Panc1 (cell line): ENCODE results near the gene SEMA4D. TPM values are rescaled to one million over a fixed set of nuclear protein-coding genes. Genes with fewer than 3 reads are reported as not detected.

Source experiments
- ATAC-seq: fragments of 200-7000 bp; cut with Tn5 transposase; 2 replicates; pipeline ENCODE4 v1.9.1; 2020; ENCODE audit warnings: mild to moderate bottlenecking, moderate library complexity
- BruUV-seq: library from RNA; stranded (reverse); fragments of 400-500 nt; replicated peaks from 2 replicates; lab custom pipeline; 2021; lab: Mats Ljungman, UMichigan
- CTCF ChIA-PET: fragments of 300-600 bp; sonication (Branson Sonifier 250); formaldehyde crosslinking; loops from one replicate; lab custom pipeline; 2022; ENCODE audit warnings: antibody characterized with exemption; lab: Charles Lee
- POLR2A ChIA-PET: fragments of 300-600 bp; sonication (Branson Sonifier 250); formaldehyde crosslinking; loops from one replicate; lab custom pipeline; 2022; ENCODE audit warnings: antibody characterized with exemption; lab: Charles Lee
- DNase-seq: peaks from one replicate; pipeline ENCODE4 v3.0.0-alpha.2; 2010; ENCODE audit warnings: low read depth, low spot score
- H3K27ac ChIP-seq: 2 replicates; pipeline ENCODE4 v1.5.1; 2011; ENCODE audit warnings: mild to moderate bottlenecking, low read length, inconsistent platforms
- H3K27me3 ChIP-seq: fragments of 200-500 bp; sonication (Bioruptor generic); 2 replicates; pipeline ENCODE4 v1.6.0; 2014; ENCODE audit warnings: low read length, inconsistent platforms; ENCODE audit not compliant: control insufficient read depth, insufficient read depth
- H3K36me3 ChIP-seq: fragments of 200-500 bp; sonication (Bioruptor generic); 2 replicates; pipeline ENCODE4 v1.5.1; 2014; ENCODE audit warnings: inconsistent platforms, mild to moderate bottlenecking, low read length, moderate library complexity; ENCODE audit not compliant: control insufficient read depth, insufficient read depth
- H3K4me1 ChIP-seq: 2 replicates; pipeline ENCODE4 v1.5.1; 2011; ENCODE audit warnings: inconsistent platforms, mild to moderate bottlenecking, low read length, moderate library complexity; ENCODE audit not compliant: control insufficient read depth, insufficient read depth
- H3K4me3 ChIP-seq, 2 experiments: 2 replicates each; pipeline ENCODE4 v1.5.1; 2011 to 2012; ENCODE audit warnings: low read depth in 2 of 2, low read length in 2 of 2, mild to moderate bottlenecking in 2 of 2, inconsistent platforms in 1 of 2, moderate library complexity in 1 of 2
- H3K9me3 ChIP-seq: fragments of 200-500 bp; sonication (Bioruptor generic); 2 replicates; pipeline ENCODE4 v1.5.1; 2014; ENCODE audit warnings: low read depth, mild to moderate bottlenecking, inconsistent platforms, low read length, moderate library complexity; ENCODE audit not compliant: control insufficient read depth, insufficient read depth
- POLR2AphosphoS5 ChIP-seq: IDR thresholded peaks from 2 replicates; pipeline ENCODE4 v1.6.1; 2012; ENCODE audit warnings: mild to moderate bottlenecking, low read depth, low read length, moderate library complexity
- REST ChIP-seq, 2 experiments: IDR thresholded peaks; 2 replicates each; pipeline ENCODE4 v1.6.1; 2011 to 2012; ENCODE audit warnings: low read depth in 2 of 2, control low read depth in 1 of 2, low read length in 1 of 2, mild to moderate bottlenecking in 1 of 2, moderate library complexity in 1 of 2; ENCODE audit not compliant: insufficient read depth in 1 of 2
- SIN3A ChIP-seq: IDR thresholded peaks from 2 replicates; pipeline ENCODE4 v1.6.1; 2012; ENCODE audit warnings: low read depth, mild to moderate bottlenecking, low read length, moderate library complexity, borderline replicate concordance; ENCODE audit not compliant: insufficient read depth
- TCF7L2 ChIP-seq: IDR thresholded peaks from 2 replicates; pipeline ENCODE4 v1.6.1; 2011; ENCODE audit warnings: mild to moderate bottlenecking, low read depth, low read length, inconsistent platforms
- in situ Hi-C: cut with HindIII; loops from 2 replicates; pipeline ENCODE4 v1.10.0; 2016; ENCODE audit warnings: low sequenced_read_pairs, low pct_unique_long_range_greater_than_20kb
- intact Hi-C: fragments of 100-400 bp; cut with micrococcal nuclease; formaldehyde crosslinking; loops from one replicate; pipeline ENCODE4 v1.10.0; 2022; ENCODE audit not compliant: unreplicated experiment
- total RNA-seq: library from RNA; stranded (reverse); gene quantifications from one replicate; pipeline ENCODE4 v1.2.1, GENCODE V29; 2021; ENCODE audit not compliant: unreplicated experiment
- TF ChIP-seq, protein P1 (sequence below): fragments of 450-650 bp; IDR thresholded peaks from 2 replicates; pipeline ENCODE4 v1.5.1; 2017; ENCODE audit warnings: mild to moderate bottlenecking

The SEMA4D gene
- total RNA-seq, 1 experiment from 2014 or later: 6.5 TPM

GRCh38 chr9:89527084-89527483 lies 29.2 kb upstream of the SEMA4D start:
- BruUV-seq: no TSS peak
- no peak overlapping the region for H3K27ac ChIP-seq
- H3K27me3 ChIP-seq: no peaks in the 10 kb centered on the region
- no peaks in the 10 kb centered on the region for H3K36me3 ChIP-seq
- TF ChIP-seq POLR2AphosphoS5 (no peak), TCF7L2 (no peak)
- ChIA-PET CTCF (no interaction called here), POLR2A (no interaction called here)
- H3K4me3 ChIP-seq: no peak overlapping the region
- no peaks in the 10 kb centered on the region for H3K9me3 ChIP-seq
- H3K4me1 ChIP-seq: no peaks in the 10 kb centered on the region
- intact Hi-C loops (no loop called here), in situ Hi-C loops (no loop called here)
- no peak for ATAC-seq
- DNase-seq: no peak

GRCh38 chr9:89526667-89527066 lies 28.8 kb upstream of the SEMA4D start:
- Histone ChIP-seq H3K27me3 (no peaks in the 10 kb centered on the region), H3K4me3 (no peak overlapping the region), H3K36me3 (no peaks in the 10 kb centered on the region), H3K27ac (no peak overlapping the region), H3K9me3 (no peaks in the 10 kb centered on the region), H3K4me1 (no peaks in the 10 kb centered on the region)
- ChIA-PET POLR2A (no interaction called here), CTCF (no interaction called here)
- no TSS peak for BruUV-seq
- DNase-seq (no peak), ATAC-seq (no peak)
- in situ Hi-C loops: no loop called here
- TF ChIP-seq, protein P1, sequence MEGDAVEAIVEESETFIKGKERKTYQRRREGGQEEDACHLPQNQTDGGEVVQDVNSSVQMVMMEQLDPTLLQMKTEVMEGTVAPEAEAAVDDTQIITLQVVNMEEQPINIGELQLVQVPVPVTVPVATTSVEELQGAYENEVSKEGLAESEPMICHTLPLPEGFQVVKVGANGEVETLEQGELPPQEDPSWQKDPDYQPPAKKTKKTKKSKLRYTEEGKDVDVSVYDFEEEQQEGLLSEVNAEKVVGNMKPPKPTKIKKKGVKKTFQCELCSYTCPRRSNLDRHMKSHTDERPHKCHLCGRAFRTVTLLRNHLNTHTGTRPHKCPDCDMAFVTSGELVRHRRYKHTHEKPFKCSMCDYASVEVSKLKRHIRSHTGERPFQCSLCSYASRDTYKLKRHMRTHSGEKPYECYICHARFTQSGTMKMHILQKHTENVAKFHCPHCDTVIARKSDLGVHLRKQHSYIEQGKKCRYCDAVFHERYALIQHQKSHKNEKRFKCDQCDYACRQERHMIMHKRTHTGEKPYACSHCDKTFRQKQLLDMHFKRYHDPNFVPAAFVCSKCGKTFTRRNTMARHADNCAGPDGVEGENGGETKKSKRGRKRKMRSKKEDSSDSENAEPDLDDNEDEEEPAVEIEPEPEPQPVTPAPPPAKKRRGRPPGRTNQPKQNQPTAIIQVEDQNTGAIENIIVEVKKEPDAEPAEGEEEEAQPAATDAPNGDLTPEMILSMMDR: no peak
- no peak for TF ChIP-seq REST (IDR thresholded peaks at IDR 0.05; ENCODE audit: insufficient read depth in 1 of 2, low read depth in 2 of 2, low read length in 1 of 2)
- TF ChIP-seq POLR2AphosphoS5: no peak
- TF ChIP-seq TCF7L2: no peak
- no peak for TF ChIP-seq SIN3A
- intact Hi-C loops: no loop called here

GRCh38 chr9:89525446-89526374 lies 27.8 kb upstream of the SEMA4D start:
- TF ChIP-seq REST (IDR thresholded peaks at IDR 0.05; ENCODE audit: insufficient read depth in 1 of 2, low read depth in 2 of 2, low read length in 1 of 2): no peak
- TF ChIP-seq SIN3A: no peak
- DNase-seq (no peak), ATAC-seq (no peak)
- Histone ChIP-seq H3K27me3 (no peaks in the 10 kb centered on the region), H3K4me3 (no peak overlapping the region), H3K4me1 (no peaks in the 10 kb centered on the region), H3K36me3 (no peaks in the 10 kb centered on the region), H3K9me3 (no peaks in the 10 kb centered on the region), H3K27ac (no peak overlapping the region)
- intact Hi-C loops: no loop called here
- ChIA-PET POLR2A (no interaction called here), CTCF (interaction anchor here (0.6 kb wide), 1 partner anchor 155 kb away, joined by 3 read pairs; no protein-coding TSS in a partner anchor)
- BruUV-seq: no TSS peak
- in situ Hi-C loops: no loop called here
